PC-9 (cell line): ENCODE results near the gene LMAN2.

Experiments used
- CTCF ChIP-seq: fragments of 200-600 bp; sonication (generic); conservative IDR thresholded peaks from 2 replicates; pipeline ENCODE4 v1.6.1; 2017; ENCODE audit warnings: mixed run types, antibody characterized with exemption, mild to moderate bottlenecking, moderate library complexity
- EZH2 ChIP-seq: fragments of 200-600 bp; sonication (generic); IDR thresholded peaks from 2 replicates; pipeline ENCODE4 v1.8.0; 2017; ENCODE audit warnings: antibody characterized with exemption, low read depth

GRCh38 chr5:177310757-177311391 lies 40.6 kb downstream of the LMAN2 start:
- TF ChIP-seq CTCF, result no peak
- no peak for TF ChIP-seq EZH2
